HepG2 (cell line): ENCODE data around the gene POLR2B. TPM values are rescaled to one million over a fixed set of nuclear protein-coding genes. Genes with fewer than 3 reads are reported as not detected.

Experiments
- ELF3 ChIP-seq: IDR thresholded peaks from 2 replicates; pipeline ENCODE4 v1.6.1; 2016; ENCODE audit warnings: missing genetic modification reagents, missing compliant biosample characterization
- ETV5 ChIP-seq: IDR thresholded peaks from 2 replicates; pipeline ENCODE4 v1.6.1; 2018; ENCODE audit warnings: missing biosample characterization, missing genetic modification reagents, inconsistent platforms, borderline replicate concordance
- HCFC1 ChIP-seq: fragments of 150-350 bp; IDR thresholded peaks from 2 replicates; pipeline ENCODE4 v1.6.1; 2014; ENCODE audit warnings: low read depth, low read length
- HMG20A ChIP-seq: IDR thresholded peaks from 2 replicates; pipeline ENCODE4 v1.6.1; 2016; ENCODE audit warnings: borderline replicate concordance
- IRF2 ChIP-seq: IDR thresholded peaks from 2 replicates; pipeline ENCODE4 v1.6.1; 2018; ENCODE audit warnings: missing genetic modification reagents, missing compliant biosample characterization
- KDM5A ChIP-seq: fragments of 200-600 bp; sonication (generic); IDR thresholded peaks from 2 replicates; pipeline ENCODE4 v1.7.0; 2018; ENCODE audit warnings: antibody characterized with exemption, mild to moderate bottlenecking, low read length, borderline replicate concordance
- MED1 ChIP-seq: sonication (generic); formaldehyde crosslinking; IDR thresholded peaks from 2 replicates; pipeline ENCODE4 v1.4.0; 2020; ENCODE audit warnings: missing genetic modification reagents
- NFRKB ChIP-seq: fragments of 450-650 bp; IDR thresholded peaks from 2 replicates; pipeline ENCODE4 v1.6.1; 2017
- NONO ChIP-seq, 2 experiments: fragments of 450-650 bp in 1 of 2; sonication (generic) in 1 of 2; formaldehyde crosslinking in 1 of 2; IDR thresholded peaks in 1 of 2; conservative IDR thresholded peaks in 1 of 2; 2 replicates each; pipeline versions ENCODE4 v1.6.1 to v1.8.0; 2017 to 2022; ENCODE audit warnings: mild to moderate bottlenecking in 1 of 2, missing genetic modification reagents in 1 of 2, moderate library complexity in 1 of 2
- POLR2AphosphoS5 ChIP-seq: IDR thresholded peaks from 2 replicates; pipeline ENCODE4 v1.6.1; 2012; ENCODE audit warnings: low read depth, low read length
- SOX5 ChIP-seq: IDR thresholded peaks from 2 replicates; pipeline ENCODE4 v1.6.1; 2016; ENCODE audit warnings: borderline replicate concordance
- ZC3H13 ChIP-seq: sonication (generic); formaldehyde crosslinking; IDR thresholded peaks from 2 replicates; pipeline ENCODE4 v1.8.1; 2023; ENCODE audit warnings: mild to moderate bottlenecking, missing genetic modification reagents, moderate library complexity
- ZNF12 ChIP-seq: sonication (generic); formaldehyde crosslinking; IDR thresholded peaks from 2 replicates; pipeline ENCODE4 v1.5.0; 2020; ENCODE audit warnings: missing genetic modification reagents
- ZNF136 ChIP-seq: sonication (generic); formaldehyde crosslinking; IDR thresholded peaks from 2 replicates; pipeline ENCODE4 v1.8.1; 2022; ENCODE audit warnings: low read depth, mild to moderate bottlenecking, moderate library complexity, missing genetic modification reagents
- ZNF230 ChIP-seq: sonication (generic); formaldehyde crosslinking; IDR thresholded peaks from 2 replicates; pipeline ENCODE4 v1.4.0; 2020; ENCODE audit warnings: mild to moderate bottlenecking, missing genetic modification reagents
- ZNF589 ChIP-seq: sonication (generic); formaldehyde crosslinking; conservative IDR thresholded peaks from 2 replicates; pipeline ENCODE4 v1.8.0; 2022; ENCODE audit warnings: mild to moderate bottlenecking, moderate library complexity, missing genetic modification reagents
- ZNF790 ChIP-seq: sonication (generic); formaldehyde crosslinking; IDR thresholded peaks from 2 replicates; pipeline ENCODE4 v1.8.0; 2022; ENCODE audit warnings: missing genetic modification reagents, mild to moderate bottlenecking, borderline replicate concordance
- polyA plus RNA-seq, 8 experiments: library from polyadenylated mRNA; depleted of rRNA in 3 of 8; stranded (reverse) in 7 of 8; unstranded in 1 of 8; fragments of >200 nt; fragmentation: Illumina TruSeq in 4 of 8; extraction: Trizol in 4 of 8; gene quantifications; 2 replicates each; pipeline versions ENCODE4 v1.2.1 to v1.2.3, GENCODE V29; 2011 to 2016; ENCODE audit warnings: low read depth in 4 of 8, missing spikeins in 1 of 8, mixed read lengths in 1 of 8; ENCODE audit not compliant: insufficient read depth in 1 of 8
- total RNA-seq, 5 experiments: library from RNA; depleted of rRNA; stranded (reverse); fragments of >200 nt; fragmentation: Illumina TruSeq; extraction: Trizol; gene quantifications; 2 replicates each; pipeline ENCODE4 v1.2.3, GENCODE V29; 2016; ENCODE audit warnings: low read depth in 1 of 5
- TF ChIP-seq, protein P1 (sequence below): sonication (generic); formaldehyde crosslinking; IDR thresholded peaks from 2 replicates; pipeline ENCODE4 v1.4.0; 2020; ENCODE audit warnings: missing genetic modification reagents, low read depth, mild to moderate bottlenecking, borderline replicate concordance
- TF ChIP-seq, protein P2 (sequence below): sonication (generic); formaldehyde crosslinking; IDR thresholded peaks from 2 replicates; pipeline ENCODE4 v1.4.0; 2020; ENCODE audit warnings: missing genetic modification reagents; ENCODE audit errors: not compliant biosample characterization
- TF ChIP-seq, protein P3 (sequence below): sonication (generic); formaldehyde crosslinking; IDR thresholded peaks from 2 replicates; pipeline ENCODE4 v1.5.1; 2020; ENCODE audit warnings: mild to moderate bottlenecking, moderate library complexity, missing genetic modification reagents
- TF ChIP-seq, protein P4 (sequence below): sonication (generic); formaldehyde crosslinking; IDR thresholded peaks from 2 replicates; pipeline ENCODE4 v1.5.0; 2020; ENCODE audit warnings: mild to moderate bottlenecking, missing genetic modification reagents, borderline replicate concordance
- TF ChIP-seq, protein P5 (sequence below): sonication (generic); formaldehyde crosslinking; IDR thresholded peaks from 2 replicates; pipeline ENCODE4 v1.4.0; 2020; ENCODE audit warnings: mild to moderate bottlenecking, missing genetic modification reagents

The POLR2B gene
- total and polyA plus RNA-seq, 2 of the 13 experiments (the other 11 are each of a cell fraction or from before 2014, with no cell fraction given) = 70.6 to 116 TPM

DNA sequence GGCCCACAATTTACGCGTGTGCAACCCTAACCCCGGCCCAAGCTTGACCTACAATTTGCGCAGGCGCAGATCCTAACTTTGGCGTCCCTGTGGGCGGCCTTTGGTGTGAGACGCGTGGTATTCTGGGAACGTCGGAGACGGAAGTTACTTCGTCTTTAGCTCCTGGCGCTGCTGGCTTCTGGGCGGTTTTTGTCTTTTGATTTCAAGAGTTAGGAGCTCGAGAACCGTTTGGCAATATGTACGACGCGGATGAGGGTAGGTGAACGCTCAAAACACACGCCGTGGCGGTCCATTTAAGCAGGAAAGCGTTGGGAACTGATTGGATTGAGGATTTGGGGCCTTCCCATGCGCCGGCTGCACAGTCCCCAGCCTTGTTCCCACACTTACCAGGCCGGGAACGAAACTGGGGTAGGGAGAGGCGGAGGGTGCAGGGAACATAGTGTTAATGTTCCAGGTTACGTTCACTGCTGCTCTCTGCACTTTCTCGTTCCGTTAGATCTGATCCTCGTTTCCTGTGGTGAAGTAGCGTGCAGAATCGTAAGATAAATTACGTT lies at the start of gene POLR2B (continued):
- TF ChIP-seq, protein P1, sequence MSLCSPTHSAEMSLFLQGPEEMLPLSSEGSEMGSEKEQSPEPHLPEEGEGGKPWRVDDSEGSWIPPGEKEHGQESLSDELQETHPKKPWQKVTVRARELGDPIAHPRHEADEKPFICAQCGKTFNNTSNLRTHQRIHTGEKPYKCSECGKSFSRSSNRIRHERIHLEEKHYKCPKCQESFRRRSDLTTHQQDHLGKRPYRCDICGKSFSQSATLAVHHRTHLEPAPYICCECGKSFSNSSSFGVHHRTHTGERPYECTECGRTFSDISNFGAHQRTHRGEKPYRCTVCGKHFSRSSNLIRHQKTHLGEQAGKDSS (CRISPR knock-in tag) = peak; percentile 63; the same call in 1 of the 2 replicates
- TF ChIP-seq NFRKB (no peak), ZC3H13 (CRISPR knock-in tag) (0 out of 2 replicates have a peak, but pooled peaks have one; percentile 55), ZNF589 (CRISPR knock-in tag) (0 out of 2 replicates have a peak, but pooled peaks have one; percentile 28), ZNF230 (CRISPR knock-in tag) (no peak), KDM5A (peak; percentile 47; the same call in 1 of the 2 replicates), SOX5 (CRISPR knock-in tag) (peak; percentile 27; the same call in 1 of the 2 replicates), IRF2 (CRISPR knock-in tag) (peak; percentile 31; the same call in 1 of the 2 replicates), ZNF136 (peak; percentile 83), ETV5 (peak; percentile 41; the same call in 1 of the 2 replicates), HMG20A (CRISPR knock-in tag) (no peak), ZNF790 (0 out of 2 replicates have a peak, but pooled peaks have one; percentile 27), NONO (IDR thresholded peaks at IDR 0.05) (no peak), NONO (CRISPR knock-in tag; conservative IDR thresholded peaks at IDR 0.05) (0 out of 2 replicates have a peak, but pooled peaks have one; percentile 21), MED1 (peak; percentile 29; the same call in 1 of the 2 replicates), ZNF12 (CRISPR knock-in tag) (0 out of 2 replicates have a peak, but pooled peaks have one; percentile 38), ELF3 (CRISPR knock-in tag) (peak; percentile 82), POLR2AphosphoS5 (peak; percentile 97), HCFC1 (no peak; the same call in 1 of the 2 replicates)
- TF ChIP-seq, protein P2, sequence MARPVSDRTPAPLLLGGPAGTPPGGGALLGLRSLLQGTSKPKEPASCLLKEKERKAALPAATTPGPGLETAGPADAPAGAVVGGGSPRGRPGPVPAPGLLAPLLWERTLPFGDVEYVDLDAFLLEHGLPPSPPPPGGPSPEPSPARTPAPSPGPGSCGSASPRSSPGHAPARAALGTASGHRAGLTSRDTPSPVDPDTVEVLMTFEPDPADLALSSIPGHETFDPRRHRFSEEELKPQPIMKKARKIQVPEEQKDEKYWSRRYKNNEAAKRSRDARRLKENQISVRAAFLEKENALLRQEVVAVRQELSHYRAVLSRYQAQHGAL (CRISPR knock-in tag) = no peak
- TF ChIP-seq, protein P3, sequence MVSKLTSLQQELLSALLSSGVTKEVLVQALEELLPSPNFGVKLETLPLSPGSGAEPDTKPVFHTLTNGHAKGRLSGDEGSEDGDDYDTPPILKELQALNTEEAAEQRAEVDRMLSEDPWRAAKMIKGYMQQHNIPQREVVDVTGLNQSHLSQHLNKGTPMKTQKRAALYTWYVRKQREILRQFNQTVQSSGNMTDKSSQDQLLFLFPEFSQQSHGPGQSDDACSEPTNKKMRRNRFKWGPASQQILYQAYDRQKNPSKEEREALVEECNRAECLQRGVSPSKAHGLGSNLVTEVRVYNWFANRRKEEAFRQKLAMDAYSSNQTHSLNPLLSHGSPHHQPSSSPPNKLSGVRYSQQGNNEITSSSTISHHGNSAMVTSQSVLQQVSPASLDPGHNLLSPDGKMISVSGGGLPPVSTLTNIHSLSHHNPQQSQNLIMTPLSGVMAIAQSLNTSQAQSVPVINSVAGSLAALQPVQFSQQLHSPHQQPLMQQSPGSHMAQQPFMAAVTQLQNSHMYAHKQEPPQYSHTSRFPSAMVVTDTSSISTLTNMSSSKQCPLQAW (CRISPR knock-in tag) = peak; percentile 82; the same call in 1 of the 2 replicates
- TF ChIP-seq, protein P4, sequence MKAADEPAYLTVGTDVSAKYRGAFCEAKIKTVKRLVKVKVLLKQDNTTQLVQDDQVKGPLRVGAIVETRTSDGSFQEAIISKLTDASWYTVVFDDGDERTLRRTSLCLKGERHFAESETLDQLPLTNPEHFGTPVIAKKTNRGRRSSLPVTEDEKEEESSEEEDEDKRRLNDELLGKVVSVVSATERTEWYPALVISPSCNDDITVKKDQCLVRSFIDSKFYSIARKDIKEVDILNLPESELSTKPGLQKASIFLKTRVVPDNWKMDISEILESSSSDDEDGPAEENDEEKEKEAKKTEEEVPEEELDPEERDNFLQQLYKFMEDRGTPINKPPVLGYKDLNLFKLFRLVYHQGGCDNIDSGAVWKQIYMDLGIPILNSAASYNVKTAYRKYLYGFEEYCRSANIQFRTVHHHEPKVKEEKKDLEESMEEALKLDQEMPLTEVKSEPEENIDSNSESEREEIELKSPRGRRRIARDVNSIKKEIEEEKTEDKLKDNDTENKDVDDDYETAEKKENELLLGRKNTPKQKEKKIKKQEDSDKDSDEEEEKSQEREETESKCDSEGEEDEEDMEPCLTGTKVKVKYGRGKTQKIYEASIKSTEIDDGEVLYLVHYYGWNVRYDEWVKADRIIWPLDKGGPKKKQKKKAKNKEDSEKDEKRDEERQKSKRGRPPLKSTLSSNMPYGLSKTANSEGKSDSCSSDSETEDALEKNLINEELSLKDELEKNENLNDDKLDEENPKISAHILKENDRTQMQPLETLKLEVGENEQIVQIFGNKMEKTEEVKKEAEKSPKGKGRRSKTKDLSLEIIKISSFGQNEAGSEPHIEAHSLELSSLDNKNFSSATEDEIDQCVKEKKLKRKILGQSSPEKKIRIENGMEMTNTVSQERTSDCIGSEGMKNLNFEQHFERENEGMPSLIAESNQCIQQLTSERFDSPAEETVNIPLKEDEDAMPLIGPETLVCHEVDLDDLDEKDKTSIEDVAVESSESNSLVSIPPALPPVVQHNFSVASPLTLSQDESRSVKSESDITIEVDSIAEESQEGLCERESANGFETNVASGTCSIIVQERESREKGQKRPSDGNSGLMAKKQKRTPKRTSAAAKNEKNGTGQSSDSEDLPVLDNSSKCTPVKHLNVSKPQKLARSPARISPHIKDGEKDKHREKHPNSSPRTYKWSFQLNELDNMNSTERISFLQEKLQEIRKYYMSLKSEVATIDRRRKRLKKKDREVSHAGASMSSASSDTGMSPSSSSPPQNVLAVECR (CRISPR knock-in tag) = peak; percentile 76; the same call in 1 of the 2 replicates
- TF ChIP-seq, protein P5, sequence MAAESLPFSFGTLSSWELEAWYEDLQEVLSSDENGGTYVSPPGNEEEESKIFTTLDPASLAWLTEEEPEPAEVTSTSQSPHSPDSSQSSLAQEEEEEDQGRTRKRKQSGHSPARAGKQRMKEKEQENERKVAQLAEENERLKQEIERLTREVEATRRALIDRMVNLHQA (CRISPR knock-in tag) = no peak
